PC-3 (cell line): ENCODE data around the gene VRTN. TPM values are rescaled to one million over a fixed set of nuclear protein-coding genes. Genes with fewer than 3 reads are reported as not detected.

Experiments used
- ATAC-seq: fragments of 200-7000 bp; cut with Tn5 transposase; 2 replicates; pipeline ENCODE4 v1.9.1; 2020; ENCODE audit warnings: mild to moderate bottlenecking, moderate library complexity
- BruUV-seq: library from RNA; stranded (reverse); fragments of 400-500 nt; replicated peaks from 2 replicates; lab custom pipeline; 2021; lab: Mats Ljungman, UMichigan
- CTCF ChIA-PET: fragments of 300-600 bp; sonication (Branson Sonifier 250); formaldehyde crosslinking; loops from one replicate; lab custom pipeline; 2022; ENCODE audit warnings: antibody characterized with exemption; lab: Charles Lee
- POLR2A ChIA-PET: fragments of 300-600 bp; sonication (Branson Sonifier 250); formaldehyde crosslinking; loops from one replicate; lab custom pipeline; 2022; ENCODE audit warnings: antibody characterized with exemption; ENCODE audit not compliant: unreplicated experiment; lab: Charles Lee
- DNase-seq: peaks from one replicate; pipeline ENCODE4 v3.0.0-alpha.2; 2015
- H2AFZ ChIP-seq: fragments of 300-600 bp; sonication (generic); 2 replicates; pipeline ENCODE4 v1.6.0; 2016; ENCODE audit warnings: antibody characterized with exemption, low read length
- H3F3A ChIP-seq: fragments of 300-600 bp; sonication (generic); one replicate; pipeline ENCODE4 v1.6.0; 2017; ENCODE audit warnings: antibody characterized with exemption, low read length, control low read depth, mild to moderate bottlenecking; ENCODE audit not compliant: unreplicated experiment
- H3K27ac ChIP-seq: fragments of 300-600 bp; sonication (generic); 2 replicates; pipeline ENCODE4 v1.5.1; 2016; ENCODE audit warnings: mild to moderate bottlenecking, low read length
- H3K27me3 ChIP-seq: fragments of 300-600 bp; sonication (generic); 2 replicates; pipeline ENCODE4 v1.6.1; 2016; ENCODE audit warnings: low read length, mixed read lengths
- H3K36me3 ChIP-seq: fragments of 300-600 bp; sonication (generic); 2 replicates; pipeline ENCODE4 v1.6.1; 2016; ENCODE audit warnings: low read depth, mixed run types, low read length, mixed read lengths
- H3K4me1 ChIP-seq: fragments of 300-600 bp; sonication (generic); 2 replicates; pipeline ENCODE4 v1.5.1; 2016; ENCODE audit warnings: low read length; ENCODE audit not compliant: insufficient read depth
- H3K4me2 ChIP-seq: fragments of 300-600 bp; sonication (generic); 2 replicates; pipeline ENCODE4 v1.6.0; 2016; ENCODE audit warnings: low read length
- H3K4me3 ChIP-seq: fragments of 300-600 bp; sonication (generic); 2 replicates; pipeline ENCODE4 v1.5.1; 2016; ENCODE audit warnings: mild to moderate bottlenecking, low read length, mixed read lengths
- H3K79me2 ChIP-seq: fragments of 300-600 bp; sonication (generic); 2 replicates; pipeline ENCODE4 v1.6.1; 2017; ENCODE audit warnings: low read length, mixed read lengths
- H3K9ac ChIP-seq: fragments of 300-600 bp; sonication (generic); 2 replicates; pipeline ENCODE4 v1.6.0; 2016; ENCODE audit warnings: mild to moderate bottlenecking, low read length
- H3K9me2 ChIP-seq: fragments of 300-600 bp; sonication (generic); replicated peaks from 2 replicates; pipeline ENCODE4 v1.6.1; 2016; ENCODE audit warnings: mixed run types, low read length, mixed read lengths
- H3K9me3 ChIP-seq: fragments of 300-600 bp; sonication (generic); 2 replicates; pipeline ENCODE4 v1.6.1; 2016; ENCODE audit warnings: low read length, mixed read lengths
- H4K20me1 ChIP-seq: fragments of 300-600 bp; sonication (generic); 2 replicates; pipeline ENCODE4 v1.6.1; 2016; ENCODE audit warnings: low read length, mixed read lengths
- EZH2 ChIP-seq: fragments of 300-600 bp; sonication (generic); IDR thresholded peaks from one replicate; pipeline ENCODE4 v1.6.1; 2017; ENCODE audit warnings: antibody characterized with exemption, mild to moderate bottlenecking, low read length; ENCODE audit not compliant: unreplicated experiment
- EZH2phosphoT487 ChIP-seq: fragments of 300-600 bp; sonication (generic); IDR thresholded peaks from 2 replicates; pipeline ENCODE4 v1.6.1; 2018; ENCODE audit warnings: mild to moderate bottlenecking, antibody characterized with exemption, low read length, borderline replicate concordance
- intact Hi-C: fragments of 100-400 bp; cut with micrococcal nuclease; formaldehyde crosslinking; loops from 2 replicates; pipeline ENCODE4 v1.9.0; 2023
- total RNA-seq: library from RNA; depleted of rRNA; stranded (reverse); fragments of >200 nt; gene quantifications from 2 replicates; pipeline ENCODE4 v1.2.3, GENCODE V29; 2014
- TF ChIP-seq, protein P1 (sequence below): fragments of 300-600 bp; sonication (generic); conservative IDR thresholded peaks from 2 replicates; pipeline ENCODE4 v1.5.1; 2017; ENCODE audit warnings: antibody characterized with exemption, low read depth, mild to moderate bottlenecking, low read length

Gene VRTN
- total RNA-seq, 1 experiment from 2014 or later, result not detected

GRCh38 chr14:74348735-74349463 lies 628 bp downstream of the VRTN start:
- H3K9ac ChIP-seq, result no peak overlapping the region
- H4K20me1 ChIP-seq, result no peaks in the 10 kb centered on the region
- H3F3A ChIP-seq, result no peaks in the 10 kb centered on the region
- DNase-seq, result no peak
- H3K9me2 ChIP-seq, result no peaks in the 10 kb centered on the region
- H3K9me3 ChIP-seq, result no peaks in the 10 kb centered on the region
- no TSS peak for BruUV-seq
- no peak overlapping the region for H3K4me3 ChIP-seq
- no peak for ATAC-seq
- POLR2A ChIA-PET, result no interaction called here
- H3K27ac ChIP-seq, result no peak overlapping the region
- peaks cover 31% of the 10 kb centered on the region for H3K27me3 ChIP-seq
- no peak overlapping the region for H3K4me2 ChIP-seq
- intact Hi-C loops, result no loop called here
- no peaks in the 10 kb centered on the region for H3K36me3 ChIP-seq
- no peak overlapping the region for H2AFZ ChIP-seq
- no peaks in the 10 kb centered on the region for H3K4me1 ChIP-seq
- H3K79me2 ChIP-seq, result no peaks in the 10 kb centered on the region
- TF ChIP-seq, protein P1, sequence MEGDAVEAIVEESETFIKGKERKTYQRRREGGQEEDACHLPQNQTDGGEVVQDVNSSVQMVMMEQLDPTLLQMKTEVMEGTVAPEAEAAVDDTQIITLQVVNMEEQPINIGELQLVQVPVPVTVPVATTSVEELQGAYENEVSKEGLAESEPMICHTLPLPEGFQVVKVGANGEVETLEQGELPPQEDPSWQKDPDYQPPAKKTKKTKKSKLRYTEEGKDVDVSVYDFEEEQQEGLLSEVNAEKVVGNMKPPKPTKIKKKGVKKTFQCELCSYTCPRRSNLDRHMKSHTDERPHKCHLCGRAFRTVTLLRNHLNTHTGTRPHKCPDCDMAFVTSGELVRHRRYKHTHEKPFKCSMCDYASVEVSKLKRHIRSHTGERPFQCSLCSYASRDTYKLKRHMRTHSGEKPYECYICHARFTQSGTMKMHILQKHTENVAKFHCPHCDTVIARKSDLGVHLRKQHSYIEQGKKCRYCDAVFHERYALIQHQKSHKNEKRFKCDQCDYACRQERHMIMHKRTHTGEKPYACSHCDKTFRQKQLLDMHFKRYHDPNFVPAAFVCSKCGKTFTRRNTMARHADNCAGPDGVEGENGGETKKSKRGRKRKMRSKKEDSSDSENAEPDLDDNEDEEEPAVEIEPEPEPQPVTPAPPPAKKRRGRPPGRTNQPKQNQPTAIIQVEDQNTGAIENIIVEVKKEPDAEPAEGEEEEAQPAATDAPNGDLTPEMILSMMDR, result no peak
- TF ChIP-seq EZH2, result no peak
- no peak for TF ChIP-seq EZH2phosphoT487
- CTCF ChIA-PET, result no interaction called here

GRCh38 chr14:74349757-74350156 lies 1.5 kb downstream of the VRTN start:
- Histone ChIP-seq H3K4me3 (no peak overlapping the region), H3K27me3 (peaks cover 31% of the 10 kb centered on the region), H3K27ac (no peak overlapping the region), H4K20me1 (no peaks in the 10 kb centered on the region), H3K4me1 (no peaks in the 10 kb centered on the region), H3K9me2 (no peaks in the 10 kb centered on the region), H3K4me2 (no peak overlapping the region), H3K79me2 (no peaks in the 10 kb centered on the region), H2AFZ (no peak overlapping the region), H3K9me3 (no peaks in the 10 kb centered on the region), H3F3A (no peaks in the 10 kb centered on the region), H3K9ac (no peak overlapping the region), H3K36me3 (no peaks in the 10 kb centered on the region)
- intact Hi-C loops, result no loop called here
- BruUV-seq, result no TSS peak
- POLR2A ChIA-PET, result no interaction called here
- TF ChIP-seq, protein P1, result no peak
- no peak for TF ChIP-seq EZH2phosphoT487
- no peak for TF ChIP-seq EZH2
- ATAC-seq (no peak), DNase-seq (no peak)
- CTCF ChIA-PET, result no interaction called here

DNA sequence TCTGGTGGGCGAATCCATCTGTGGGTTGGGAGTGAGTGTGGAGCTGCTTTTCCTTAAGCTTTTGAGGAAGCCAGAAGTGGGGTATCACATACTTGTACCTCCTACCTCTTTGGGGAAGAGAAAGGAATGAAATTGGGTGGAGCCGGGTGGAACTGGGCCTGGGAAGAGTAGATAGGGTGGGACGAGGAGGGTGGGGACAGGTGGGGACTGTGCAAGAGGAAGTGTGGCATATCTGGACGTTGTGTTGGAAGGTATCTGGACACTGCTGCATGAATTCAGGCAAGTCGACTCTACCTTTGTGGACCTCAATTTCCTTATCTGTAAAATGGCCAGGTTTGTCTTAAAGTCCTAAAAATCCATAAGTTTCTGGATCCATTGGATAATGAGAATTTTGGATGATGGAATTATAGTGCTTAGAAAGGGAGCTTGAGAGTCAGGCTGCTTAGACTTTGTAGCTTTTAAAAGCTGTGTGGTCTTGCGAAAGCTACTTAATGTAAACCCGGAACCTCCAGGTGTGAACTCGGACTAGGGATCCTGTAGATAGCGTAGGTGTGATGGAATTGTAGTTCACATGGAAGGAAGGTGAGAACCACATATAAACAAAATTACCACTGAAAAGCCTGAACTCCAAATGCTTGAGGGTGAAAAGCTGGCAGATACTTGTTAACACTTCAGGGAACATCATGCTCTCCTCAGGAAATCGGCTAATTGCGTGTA lies 2.1 kb downstream of the VRTN start:
- no peaks in the 10 kb centered on the region for H3K4me1 ChIP-seq
- no peak for TF ChIP-seq EZH2
- TF ChIP-seq, protein P1, result no peak
- no peak for TF ChIP-seq EZH2phosphoT487

More for the DNA sequence above, 2.1 kb downstream of the VRTN start:
- BruUV-seq, result no TSS peak
- Histone ChIP-seq H2AFZ (no peak overlapping the region), H3K9me3 (no peaks in the 10 kb centered on the region), H3K79me2 (no peaks in the 10 kb centered on the region), H3K27me3 (peaks cover 31% of the 10 kb centered on the region), H3K4me3 (no peak overlapping the region), H4K20me1 (no peaks in the 10 kb centered on the region), H3K4me2 (no peak overlapping the region), H3K36me3 (no peaks in the 10 kb centered on the region), H3F3A (no peaks in the 10 kb centered on the region), H3K9ac (no peak overlapping the region), H3K9me2 (no peaks in the 10 kb centered on the region), H3K27ac (no peak overlapping the region)
- DNase-seq (no peak), ATAC-seq (no peak)
- intact Hi-C loops, result no loop called here
- CTCF ChIA-PET, result interaction anchor here (0.6 kb wide), 1 partner anchor 529 kb away, joined by 5 read pairs; no protein-coding TSS in a partner anchor
- POLR2A ChIA-PET, result no interaction called here
